Measurements from ENCODE around the gene PFN2.
"Not testable (repeated sequence)": the region's sequence is repeated elsewhere in the genome, so short reads cannot be mapped to it uniquely, and the experiment has no call there.

The PFN2 gene

GRCh38 chr3:149967086-149967685 lies 3.5 kb downstream of the PFN2 start:
- no peak for DNase-seq

DNA sequence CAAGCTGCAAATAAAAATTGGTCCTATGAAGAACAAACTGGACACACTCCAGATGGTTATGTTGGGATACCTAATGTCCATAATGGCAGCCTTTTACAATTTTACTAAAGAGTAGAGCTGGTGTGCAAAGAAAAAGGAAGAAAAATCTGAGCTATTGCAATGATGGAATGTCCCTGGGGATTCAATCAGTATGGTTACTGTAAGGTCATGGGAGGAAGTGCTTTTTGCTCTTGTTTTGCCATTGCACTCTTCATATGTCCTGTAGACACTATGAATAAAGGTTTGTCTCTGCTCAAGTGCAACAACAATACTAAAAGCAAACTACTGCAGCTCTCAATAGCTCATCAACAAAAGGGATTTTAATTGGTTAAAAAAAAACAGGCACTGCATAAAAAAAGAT lies 5.4 kb downstream of the PFN2 start:
- no peak for DNase-seq

DNA sequence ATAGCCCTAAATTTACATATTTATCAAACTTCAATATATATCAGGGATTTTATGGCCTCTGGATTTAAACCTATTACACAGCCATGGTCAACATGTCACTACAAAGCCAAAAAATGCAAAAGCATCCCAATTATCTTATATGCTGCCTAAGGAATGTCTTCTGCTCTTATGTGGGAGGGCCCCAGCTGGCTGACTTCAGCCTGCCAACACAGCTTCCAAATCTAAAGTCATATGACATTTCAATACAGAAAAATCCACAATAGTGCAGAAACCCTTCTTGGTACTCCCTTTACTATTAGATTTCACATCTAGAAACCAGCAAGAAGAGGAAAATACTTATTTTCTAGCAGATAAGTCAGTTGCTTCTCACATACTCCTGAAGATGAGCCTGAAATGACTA lies 6.4 kb downstream of the PFN2 start:
- DNase-seq: no peak

DNA sequence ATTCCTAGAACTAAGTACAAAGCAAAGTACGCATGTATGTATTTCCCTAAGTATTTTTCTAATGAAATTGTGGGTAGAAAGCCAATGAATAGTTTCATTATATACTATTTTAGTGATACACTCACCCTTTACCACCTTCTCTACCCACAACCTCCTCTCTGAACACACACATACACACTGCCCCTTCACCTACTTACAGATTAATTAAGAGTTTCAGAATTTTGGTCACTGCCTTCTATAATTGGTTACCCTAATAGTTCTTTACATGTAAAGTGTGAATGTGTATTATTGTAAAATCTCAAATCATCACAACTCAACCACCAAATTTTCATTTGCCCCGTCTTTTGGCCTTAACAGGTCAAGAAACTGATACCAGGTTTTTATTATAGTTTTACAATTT lies 7.2 kb downstream of the PFN2 start:
- DNase-seq: no peak

- DNase-seq: no peak
Measured at GRCh38 chr3:149959443-149959842, 11.3 kb downstream of the PFN2 start.

DNA sequence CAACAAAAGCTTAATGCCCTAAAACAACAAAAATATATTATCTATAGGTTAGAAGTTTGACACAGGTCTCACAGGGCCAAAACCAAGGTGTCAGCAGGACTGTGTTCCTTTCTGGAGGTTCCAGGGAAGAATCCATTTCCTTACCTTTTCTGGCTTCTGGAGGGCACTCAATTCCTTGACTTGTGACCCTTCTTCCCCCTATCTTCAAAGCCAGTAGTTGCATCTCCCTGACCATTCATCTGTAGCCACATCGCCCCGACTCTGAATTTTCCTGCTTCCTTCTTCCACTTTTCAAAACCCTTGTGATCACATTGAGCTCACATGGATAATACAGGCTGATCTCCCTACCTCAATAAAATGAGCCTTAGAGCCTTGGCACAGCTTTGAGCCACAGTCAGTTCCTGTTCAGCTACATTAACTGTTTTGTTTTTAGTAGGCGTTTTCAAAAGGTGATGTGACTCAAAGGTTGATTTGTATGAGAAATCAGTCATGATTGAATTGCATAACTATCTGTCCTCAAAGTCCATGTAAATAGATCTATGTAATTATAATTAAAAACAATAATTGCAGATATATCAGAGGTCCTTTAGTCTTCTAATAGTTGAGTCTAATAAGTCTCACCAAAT lies 12.4 kb downstream of the PFN2 start:
- no peak for DNase-seq

DNA sequence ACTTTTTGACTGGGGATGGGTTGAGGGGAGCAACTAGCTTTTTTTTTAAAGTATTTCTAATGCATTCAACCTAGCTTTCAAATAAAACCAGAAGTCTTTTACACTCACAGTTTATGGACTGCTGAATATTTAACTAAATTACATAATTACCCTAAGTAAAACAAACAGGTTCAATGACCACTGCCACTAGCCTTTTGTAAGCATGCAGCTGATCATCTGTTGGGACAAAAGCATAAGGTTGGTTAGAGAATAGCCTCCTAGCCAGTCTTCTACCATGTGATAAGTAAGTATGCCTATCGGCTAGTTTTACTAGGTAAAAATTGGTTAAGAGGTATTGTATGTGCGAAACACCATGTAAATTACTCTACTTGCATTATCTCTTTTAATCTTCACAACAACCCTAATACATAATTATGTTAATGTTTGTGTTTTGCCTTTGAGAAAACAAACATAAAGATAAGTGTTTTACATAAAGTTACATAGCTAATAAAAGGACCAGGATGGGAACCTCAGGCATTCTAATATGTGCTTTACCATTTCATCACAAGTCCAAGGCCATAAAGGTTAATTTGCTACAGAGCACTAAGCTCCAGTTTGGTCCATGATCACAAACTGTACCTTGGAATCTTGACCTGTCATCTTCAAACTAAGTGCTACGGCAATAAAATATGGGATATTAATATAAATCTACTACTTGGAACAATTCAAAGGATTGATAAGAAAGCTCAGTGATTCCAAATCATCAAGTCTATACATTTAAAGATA lies 13.2 kb downstream of the PFN2 start:
- DNase-seq: no peak

- no peak for DNase-seq
Measured at GRCh38 chr3:149955449-149955848, 15.2 kb downstream of the PFN2 start.

DNA sequence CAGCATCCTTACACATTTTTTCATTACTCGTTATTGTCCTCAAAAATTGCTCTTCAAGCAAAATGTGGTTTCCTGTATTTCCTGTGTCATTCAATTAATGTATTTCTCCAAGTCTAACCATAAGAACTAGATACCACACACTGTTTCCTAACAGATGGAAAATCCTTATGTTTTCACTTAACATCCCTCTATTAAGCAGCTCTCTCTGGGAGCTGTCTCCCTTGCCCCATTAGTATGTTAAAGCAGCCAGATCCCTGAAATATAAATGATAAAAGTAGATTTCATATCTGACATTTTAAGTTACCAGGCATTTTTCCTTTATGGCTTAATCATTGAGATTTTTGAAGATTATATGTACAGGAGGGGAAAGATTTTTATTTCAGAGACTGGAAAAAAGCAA lies 15.9 kb downstream of the PFN2 start:
- no peak for DNase-seq

- DNase-seq: no peak
Measured at GRCh38 chr3:149949181-149949580, 21.5 kb downstream of the PFN2 start.

- no peak for DNase-seq
Measured at GRCh38 chr3:149947231-149947630, 23.5 kb downstream of the PFN2 start.

DNA sequence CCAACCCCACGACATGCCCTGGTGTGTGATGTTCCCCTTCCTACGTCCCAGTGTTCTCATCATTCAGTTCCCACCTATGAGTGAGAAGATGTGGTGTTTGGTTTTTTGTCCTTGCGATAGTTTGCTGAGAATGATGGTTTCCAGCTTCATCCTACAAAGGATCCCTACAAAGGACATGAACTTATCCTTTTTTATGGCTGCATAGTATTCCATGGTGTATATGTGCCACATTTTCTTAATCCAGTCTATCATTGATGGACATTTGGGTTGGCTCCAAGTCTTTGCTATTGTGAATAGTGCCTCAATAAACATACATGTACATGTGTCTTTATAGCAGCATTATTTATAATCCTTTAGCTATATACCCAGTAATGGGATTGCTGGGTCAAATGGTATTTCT lies 26.7 kb downstream of the PFN2 start:
- not testable (repeated sequence) for DNase-seq

- DNase-seq: no peak
Measured at GRCh38 chr3:149942409-149942808, 28.3 kb downstream of the PFN2 start.

DNA sequence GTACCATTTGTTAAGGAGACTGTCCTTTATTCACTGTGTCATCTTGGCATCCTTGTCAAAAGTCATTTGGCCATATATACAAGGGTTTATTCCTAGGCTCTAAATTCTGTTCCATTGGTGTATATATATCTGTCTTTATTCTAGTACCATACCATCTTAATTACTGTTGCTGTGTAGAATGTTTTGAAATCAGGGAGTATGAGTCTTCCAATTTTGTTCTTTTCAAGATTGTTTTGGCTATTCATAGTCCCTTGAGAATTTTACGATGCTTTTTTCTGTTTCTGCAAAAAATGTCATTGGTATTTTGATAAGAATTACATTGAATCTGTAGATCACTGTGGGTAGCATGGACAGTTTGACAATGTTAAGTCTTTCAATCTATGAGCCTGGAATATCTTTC lies 28.7 kb downstream of the PFN2 start:
- no peak for DNase-seq

DNA sequence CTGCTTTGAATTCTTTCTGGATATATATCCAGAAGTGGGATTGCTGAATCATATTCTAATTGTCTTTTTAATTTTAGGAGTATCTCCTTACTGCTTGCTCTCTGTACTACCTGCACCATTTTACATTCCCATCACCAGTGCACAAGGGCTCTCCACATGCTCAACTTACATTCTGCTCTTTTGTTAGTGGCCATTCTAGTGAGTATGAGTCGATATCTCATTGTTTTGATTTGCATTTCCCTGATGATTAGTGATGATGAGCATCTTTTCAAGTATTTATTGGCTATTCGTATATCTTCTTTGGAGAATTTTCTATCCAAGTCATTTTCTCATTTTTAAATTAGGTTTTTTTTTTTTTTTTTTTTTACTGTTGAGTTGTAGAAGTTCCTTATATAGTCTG lies 29.5 kb downstream of the PFN2 start:
- DNase-seq: no peak

DNA sequence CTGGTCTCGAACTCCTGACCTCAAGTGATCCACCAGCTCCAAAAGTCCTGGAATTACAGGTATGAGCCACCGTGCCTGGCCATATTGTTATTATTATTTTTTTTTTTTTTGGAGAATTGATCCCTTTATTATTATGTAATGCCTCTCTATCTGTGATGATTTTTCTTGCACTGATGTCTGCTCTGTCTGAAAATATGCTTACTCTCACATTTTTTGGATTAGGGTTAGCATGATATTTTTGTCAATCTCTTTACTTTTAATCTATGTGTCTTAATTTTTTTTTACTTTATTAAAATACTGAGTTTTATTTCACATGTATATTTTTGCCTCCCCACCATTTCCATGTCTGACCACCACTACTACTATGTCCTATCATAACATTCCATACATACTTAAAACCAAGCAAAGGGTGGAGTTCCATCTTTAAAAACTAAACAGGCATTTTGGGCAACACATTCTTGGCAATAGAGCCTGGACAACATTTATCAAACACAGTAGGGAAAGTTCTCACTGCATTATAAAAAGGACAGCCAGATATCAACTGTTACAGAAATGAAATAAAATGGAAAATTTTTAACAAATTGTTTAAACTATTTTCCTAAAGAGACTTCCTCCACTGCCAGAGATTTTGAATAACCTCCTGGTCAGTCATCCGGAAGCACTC lies 32.2 kb downstream of the PFN2 start:
- DNase-seq: not testable (repeated sequence)

GRCh38 chr3:149936812-149937230 lies 33.9 kb downstream of the PFN2 start:
- peak; percentile 16 for DNase-seq

DNA sequence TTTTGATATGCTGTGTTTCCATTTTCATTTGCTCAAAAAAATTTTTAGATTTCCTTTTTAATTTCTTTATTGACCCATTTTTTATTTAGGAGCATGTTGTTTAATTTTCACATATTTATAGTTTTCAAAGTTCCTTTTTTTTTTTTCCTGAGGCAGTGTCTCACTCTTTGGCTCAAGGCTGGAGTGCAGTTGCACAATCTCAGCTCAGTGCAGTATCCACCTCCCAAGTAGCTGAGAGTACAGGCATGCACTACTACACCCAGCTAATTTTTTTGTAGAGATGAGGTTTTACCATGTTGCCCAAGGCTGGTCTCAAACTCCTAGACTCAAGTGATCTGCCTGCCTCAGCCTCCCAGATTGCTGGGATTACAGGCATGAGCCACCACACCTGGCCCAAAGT lies 36.2 kb downstream of the PFN2 start:
- DNase-seq: no peak

GRCh38 chr3:149933858-149934257 lies 36.8 kb downstream of the PFN2 start:
- DNase-seq: no peak

DNA sequence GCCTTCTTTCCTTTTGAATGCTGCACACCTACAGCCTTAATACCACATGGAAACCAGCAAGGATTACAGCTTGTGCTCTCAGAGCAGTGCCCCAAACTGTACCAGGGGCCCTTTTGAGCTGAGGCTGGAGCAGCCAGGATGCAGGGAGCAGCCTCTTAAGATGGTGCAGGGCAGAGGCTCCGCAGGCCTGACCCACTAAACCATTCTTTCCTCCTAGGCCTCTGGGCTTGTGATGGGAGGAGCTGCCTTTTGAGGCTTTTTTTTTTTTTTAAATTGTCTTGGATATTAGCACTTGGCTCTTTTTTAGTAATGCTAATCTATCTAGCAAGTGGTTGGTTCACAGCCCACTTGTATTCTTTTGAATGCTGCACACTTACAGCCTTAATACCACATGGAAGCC lies 37.7 kb downstream of the PFN2 start:
- DNase-seq: no peak

DNA sequence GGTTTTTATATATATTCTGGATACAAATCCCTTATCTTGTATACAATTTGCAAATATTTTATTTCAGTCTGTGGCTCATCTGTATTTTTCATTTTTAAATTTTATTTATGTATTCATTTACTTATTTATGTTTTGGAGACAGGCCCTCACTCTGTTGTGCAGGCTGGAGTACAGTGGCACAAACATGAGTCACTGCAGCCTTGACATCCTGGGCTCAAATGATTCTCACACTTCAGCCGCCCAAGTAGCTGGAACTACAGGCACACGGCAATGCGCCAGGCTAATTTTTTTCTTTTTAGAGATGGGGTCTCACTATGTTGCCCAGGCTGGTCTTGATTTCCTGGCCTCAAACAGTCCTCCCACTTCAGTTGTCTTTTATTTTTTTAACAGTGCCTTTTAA lies 50.6 kb downstream of the PFN2 start:
- no peak for DNase-seq

- DNase-seq: no peak
Measured at GRCh38 chr3:149919509-149919908, 51.2 kb downstream of the PFN2 start.

GRCh38 chr3:149917124-149917667 lies 53.5 kb downstream of the PFN2 start:
- no peak for DNase-seq
